Measurements from ENCODE around the gene WNT7A.

DNA sequence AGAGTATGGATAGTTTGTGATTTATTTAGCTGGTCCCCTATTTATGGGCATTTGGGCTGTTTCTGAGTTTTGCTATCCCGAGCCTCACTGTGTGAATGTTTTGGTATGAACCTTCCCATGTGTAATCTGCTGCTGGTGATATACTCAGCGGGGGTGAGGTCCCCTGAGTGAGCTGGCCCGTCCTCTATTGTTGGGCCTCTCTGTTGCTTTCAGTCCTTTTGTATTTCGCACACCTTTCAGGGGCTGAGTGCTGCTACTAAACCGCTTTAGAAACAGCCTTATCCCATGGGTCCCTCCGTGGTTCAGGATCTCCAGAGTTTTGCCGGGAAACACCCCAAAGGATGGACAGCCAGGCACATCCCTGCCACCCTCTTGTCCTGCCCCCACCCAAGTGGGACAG lies 94.5 kb downstream of the WNT7A start:
- no peak for TF ChIP-seq CTCF (IDR thresholded peaks at IDR 0.05)
- no peak for TF ChIP-seq EZH2 (IDR thresholded peaks at IDR 0.05)

Data from neural progenitor cell (in vitro differentiated cells).